IMR-90 (cell line): ENCODE results near the gene XPNPEP2. TPM values are rescaled to one million over a fixed set of nuclear protein-coding genes. Genes with fewer than 3 reads are reported as not detected.

Experiments used
- ATAC-seq: fragments of 200-7000 bp; cut with Tn5 transposase; 2 replicates; pipeline ENCODE4 v1.9.1; 2020; ENCODE audit warnings: low read depth, mild to moderate bottlenecking, moderate library complexity
- BruUV-seq: library from RNA; stranded (reverse); fragments of 400-500 nt; replicated peaks from 2 replicates; lab custom pipeline; 2021; lab: Mats Ljungman, UMichigan
- CTCF ChIA-PET: fragments of 300-600 bp; formaldehyde crosslinking; extraction: SDS; loops from one replicate; lab custom pipeline; 2021; ENCODE audit warnings: antibody characterized with exemption; lab: Yijun Ruan, JAX
- POLR2A ChIA-PET: fragments of 300-600 bp; sonication (Branson Sonifier 250); formaldehyde crosslinking; loops from one replicate; lab custom pipeline; 2022; ENCODE audit warnings: antibody characterized with exemption; ENCODE audit not compliant: unreplicated experiment; lab: Charles Lee
- DNase-seq: peaks from one replicate; pipeline ENCODE4 v3.0.0; 2013
- H2AFZ ChIP-seq: replicated peaks from 2 replicates; pipeline ENCODE3; 2013; ENCODE audit warnings: low read length, mild to moderate bottlenecking; ENCODE audit not compliant: poor library complexity
- H2AK5ac ChIP-seq: 2 replicates; pipeline ENCODE4 v1.6.1; 2013; ENCODE audit warnings: low read depth, low read length, inconsistent platforms
- H2AK9ac ChIP-seq: replicated peaks from 2 replicates; pipeline ENCODE3; 2013; ENCODE audit warnings: mild to moderate bottlenecking, low read depth, low read length, moderate library complexity; ENCODE audit not compliant: poor library complexity
- H2BK120ac ChIP-seq: 2 replicates; pipeline ENCODE4 v1.6.1; 2013; ENCODE audit warnings: low read depth, low read length, inconsistent platforms
- H2BK15ac ChIP-seq: 3 replicates; pipeline ENCODE4 v1.6.1; 2013; ENCODE audit warnings: low read depth, low read length, inconsistent platforms
- H2BK20ac ChIP-seq: 2 replicates; pipeline ENCODE4 v1.6.1; 2013; ENCODE audit warnings: low read depth, mild to moderate bottlenecking, inconsistent platforms, low read length, moderate library complexity
- H2BK5ac ChIP-seq: 2 replicates; pipeline ENCODE4 v1.6.1; 2013; ENCODE audit warnings: mild to moderate bottlenecking, low read depth, low read length, inconsistent platforms; ENCODE audit not compliant: poor library complexity, severe bottlenecking
- H3K14ac ChIP-seq: replicated peaks from 2 replicates; pipeline ENCODE4 v1.6.1; 2013; ENCODE audit warnings: low read depth, low read length, inconsistent platforms
- H3K18ac ChIP-seq: 2 replicates; pipeline ENCODE4 v1.6.1; 2013; ENCODE audit warnings: low read depth, low read length, control low read depth
- H3K23ac ChIP-seq: 2 replicates; pipeline ENCODE4 v1.6.1; 2013; ENCODE audit warnings: low read depth, low read length, inconsistent platforms
- H3K27ac ChIP-seq: 2 replicates; pipeline ENCODE4 v1.5.1; 2013; ENCODE audit warnings: mild to moderate bottlenecking, control low read depth, low read length; ENCODE audit not compliant: insufficient read depth
- H3K27me3 ChIP-seq: 2 replicates; pipeline ENCODE4 v1.6.1; 2013; ENCODE audit warnings: low read length; ENCODE audit not compliant: control insufficient read depth, insufficient read depth
- H3K36me3 ChIP-seq: 2 replicates; pipeline ENCODE4 v1.6.1; 2013; ENCODE audit warnings: low read length, mixed read lengths; ENCODE audit not compliant: control insufficient read depth, insufficient read depth
- H3K4ac ChIP-seq: 2 replicates; pipeline ENCODE4 v1.6.1; 2013; ENCODE audit warnings: low read depth, low read length, inconsistent platforms
- H3K4me1 ChIP-seq: 2 replicates; pipeline ENCODE4 v1.6.1; 2013; ENCODE audit warnings: low read length, mixed read lengths; ENCODE audit not compliant: control insufficient read depth, insufficient read depth
- H3K4me2 ChIP-seq: 2 replicates; pipeline ENCODE4 v1.6.1; 2013; ENCODE audit warnings: low read depth, mild to moderate bottlenecking, control low read depth, low read length, moderate library complexity
- H3K4me3 ChIP-seq: 2 replicates; pipeline ENCODE4 v1.5.1; 2013; ENCODE audit warnings: low read depth, mild to moderate bottlenecking, control low read depth, low read length, moderate library complexity; ENCODE audit not compliant: insufficient read depth
- H3K56ac ChIP-seq: 2 replicates; pipeline ENCODE4 v1.6.1; 2013; ENCODE audit warnings: low read length, inconsistent platforms; ENCODE audit not compliant: insufficient read depth; ENCODE audit errors: extremely low read depth
- H3K79me1 ChIP-seq, 2 experiments: 2 replicates each; pipeline ENCODE4 v1.6.1; 2013; ENCODE audit warnings: low read length in 2 of 2, inconsistent platforms in 1 of 2, low read depth in 1 of 2
- H3K9ac ChIP-seq: 2 replicates; pipeline ENCODE4 v1.6.1; 2013; ENCODE audit warnings: low read depth, low read length, control low read depth
- H3K9me1 ChIP-seq: 2 replicates; pipeline ENCODE4 v1.6.1; 2013; ENCODE audit warnings: low read length, inconsistent platforms; ENCODE audit not compliant: insufficient read depth
- H3K9me3 ChIP-seq: 2 replicates; pipeline ENCODE4 v1.6.1; 2013; ENCODE audit warnings: low read length; ENCODE audit not compliant: control insufficient read depth, insufficient read depth
- H4K20me1 ChIP-seq: 2 replicates; pipeline ENCODE4 v1.6.1; 2013; ENCODE audit warnings: low read length, inconsistent platforms; ENCODE audit not compliant: insufficient read depth
- H4K5ac ChIP-seq: 2 replicates; pipeline ENCODE4 v1.6.1; 2013; ENCODE audit warnings: mild to moderate bottlenecking, low read depth, low read length, control low read depth
- H4K8ac ChIP-seq, 2 experiments: 2 replicates each; pipeline ENCODE4 v1.6.1; 2013; ENCODE audit warnings: low read depth in 2 of 2, low read length in 2 of 2, control low read depth in 1 of 2, inconsistent platforms in 1 of 2
- H4K91ac ChIP-seq: 2 replicates; pipeline ENCODE4 v1.6.1; 2013; ENCODE audit warnings: low read depth, low read length, inconsistent platforms; ENCODE audit not compliant: insufficient read depth
- BHLHE40 ChIP-seq: fragments of 150-350 bp; IDR thresholded peaks from 2 replicates; pipeline ENCODE4 v1.6.1; 2016; ENCODE audit warnings: mild to moderate bottlenecking, low read depth, low read length
- CEBPB ChIP-seq: IDR thresholded peaks from 2 replicates; pipeline ENCODE4 v1.6.1; 2012; ENCODE audit warnings: low read depth, low read length, improper control_type of control experiment
- MAFK ChIP-seq: IDR thresholded peaks from 2 replicates; pipeline ENCODE4 v1.6.1; 2012; ENCODE audit warnings: low read depth, low read length, improper control_type of control experiment
- MAZ ChIP-seq: IDR thresholded peaks from 2 replicates; pipeline ENCODE4 v1.6.1; 2012; ENCODE audit warnings: low read depth, mild to moderate bottlenecking, low read length, improper control_type of control experiment, moderate library complexity, borderline replicate concordance
- MXI1 ChIP-seq: IDR thresholded peaks from 2 replicates; pipeline ENCODE4 v1.6.1; 2012; ENCODE audit warnings: low read depth, mild to moderate bottlenecking, low read length, moderate library complexity, borderline replicate concordance
- NFE2L2 ChIP-seq: fragments of 150-350 bp; IDR thresholded peaks from 2 replicates; pipeline ENCODE4 v1.6.1; 2016; ENCODE audit warnings: low read depth, mild to moderate bottlenecking, low read length
- POLR2A ChIP-seq: IDR thresholded peaks from 2 replicates; pipeline ENCODE4 v1.6.1; 2012; ENCODE audit warnings: mild to moderate bottlenecking, low read depth, low read length
- RAD21 ChIP-seq: IDR thresholded peaks from 2 replicates; pipeline ENCODE4 v1.6.1; 2012; ENCODE audit warnings: low read length, improper control_type of control experiment
- RCOR1 ChIP-seq: IDR thresholded peaks from 2 replicates; pipeline ENCODE4 v1.6.1; 2012; ENCODE audit warnings: mild to moderate bottlenecking, low read length, improper control_type of control experiment; ENCODE audit not compliant: insufficient replicate concordance
- RFX5 ChIP-seq: IDR thresholded peaks from 2 replicates; pipeline ENCODE4 v1.8.0; 2012; ENCODE audit warnings: low read depth, mild to moderate bottlenecking, low read length, moderate library complexity
- WGBS, 2 experiments: methylation state at CpG; one replicate each; pipeline versions ENCODE4 v1.1.5 to v1.1.7; 2013; ENCODE audit warnings: missing lambda C conversion rate in 2 of 2; ENCODE audit not compliant: insufficient read length in 1 of 2; ENCODE audit errors: extremely low coverage in 2 of 2; 5-methylcytosine and 5-hydroxymethylcytosine counted together
- dilution Hi-C: fragments of 300-500 bp; cut with HindIII; formaldehyde crosslinking; loops from one replicate; pipeline ENCODE4 v1.14.3; 2018; ENCODE audit warnings: low sequenced_read_pairs; ENCODE audit not compliant: unreplicated experiment
- in situ Hi-C: fragments of 300-500 bp; cut with MboI; formaldehyde crosslinking; loops from 3 replicates; pipeline ENCODE4 v1.14.3; 2019; ENCODE audit warnings: low sequenced_read_pairs, inconsistent platforms, mixed read lengths
- intact Hi-C: fragments of 100-400 bp; cut with micrococcal nuclease; formaldehyde crosslinking; loops from 2 replicates; pipeline ENCODE4 v1.10.0; 2022
- polyA plus RNA-seq, 3 experiments: library from polyadenylated mRNA; depleted of rRNA; stranded (reverse); fragments of >200 nt; gene quantifications; 2 replicates each; pipeline ENCODE4 v1.2.3, GENCODE V29; 2012; ENCODE audit warnings: low replicate concordance in 1 of 3
- total RNA-seq: library from RNA; depleted of rRNA; stranded (reverse); fragments of >200 nt; gene quantifications from 2 replicates; pipeline ENCODE4 v1.2.3, GENCODE V29; 2012
- TF ChIP-seq, protein P1 (sequence below): conservative IDR thresholded peaks from 2 replicates; pipeline ENCODE4 v1.5.1; 2012; ENCODE audit warnings: mild to moderate bottlenecking, low read depth, low read length, improper control_type of control experiment
- TF ChIP-seq, protein P2 (sequence below): fragments of 150-350 bp; IDR thresholded peaks from 2 replicates; pipeline ENCODE4 v1.6.1; 2016; ENCODE audit warnings: low read depth, mild to moderate bottlenecking, low read length, moderate library complexity, borderline replicate concordance

The XPNPEP2 gene
- total and polyA plus RNA-seq, 2 of the 4 experiments (the other 2 are of a cell fraction) = under 0.01 to 0.07 TPM

GRCh38 chrX:129746557-129747470 lies 8.0 kb downstream of the XPNPEP2 start (continued):
- TF ChIP-seq MAZ = no peak

DNA sequence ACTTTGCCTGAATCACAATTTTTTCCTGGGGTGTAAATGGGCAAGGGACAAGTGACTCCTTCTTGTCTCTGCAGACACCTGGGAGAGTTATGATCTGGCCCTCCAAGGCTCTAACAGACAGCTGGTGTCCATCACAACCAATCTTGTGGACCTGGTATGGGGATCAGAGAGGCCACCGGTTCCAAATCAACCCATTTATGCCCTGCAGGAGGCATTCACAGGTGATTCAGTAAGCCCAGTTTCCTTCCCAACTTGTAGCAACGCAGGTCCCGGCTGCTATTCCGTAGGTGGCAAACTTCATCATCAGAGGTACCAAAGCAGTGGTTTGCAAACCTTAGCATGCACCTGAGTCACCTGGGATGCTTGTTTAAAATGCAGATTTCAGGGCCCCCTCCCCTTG lies 8.8 kb downstream of the XPNPEP2 start:
- intact Hi-C loops = no loop called here
- dilution Hi-C loops = no loop called here
- CTCF ChIA-PET = no interaction called here

More for the DNA sequence above, 8.8 kb downstream of the XPNPEP2 start:
- ATAC-seq = no peak
- TF ChIP-seq, protein P1, sequence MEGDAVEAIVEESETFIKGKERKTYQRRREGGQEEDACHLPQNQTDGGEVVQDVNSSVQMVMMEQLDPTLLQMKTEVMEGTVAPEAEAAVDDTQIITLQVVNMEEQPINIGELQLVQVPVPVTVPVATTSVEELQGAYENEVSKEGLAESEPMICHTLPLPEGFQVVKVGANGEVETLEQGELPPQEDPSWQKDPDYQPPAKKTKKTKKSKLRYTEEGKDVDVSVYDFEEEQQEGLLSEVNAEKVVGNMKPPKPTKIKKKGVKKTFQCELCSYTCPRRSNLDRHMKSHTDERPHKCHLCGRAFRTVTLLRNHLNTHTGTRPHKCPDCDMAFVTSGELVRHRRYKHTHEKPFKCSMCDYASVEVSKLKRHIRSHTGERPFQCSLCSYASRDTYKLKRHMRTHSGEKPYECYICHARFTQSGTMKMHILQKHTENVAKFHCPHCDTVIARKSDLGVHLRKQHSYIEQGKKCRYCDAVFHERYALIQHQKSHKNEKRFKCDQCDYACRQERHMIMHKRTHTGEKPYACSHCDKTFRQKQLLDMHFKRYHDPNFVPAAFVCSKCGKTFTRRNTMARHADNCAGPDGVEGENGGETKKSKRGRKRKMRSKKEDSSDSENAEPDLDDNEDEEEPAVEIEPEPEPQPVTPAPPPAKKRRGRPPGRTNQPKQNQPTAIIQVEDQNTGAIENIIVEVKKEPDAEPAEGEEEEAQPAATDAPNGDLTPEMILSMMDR = no peak
- TF ChIP-seq RFX5 = no peak
- TF ChIP-seq MAZ = no peak
- TF ChIP-seq RCOR1 = no peak
- no peak for TF ChIP-seq BHLHE40
- TF ChIP-seq MAFK = no peak
- TF ChIP-seq POLR2A = no peak
- TF ChIP-seq RAD21 = no peak
- TF ChIP-seq, protein P2, sequence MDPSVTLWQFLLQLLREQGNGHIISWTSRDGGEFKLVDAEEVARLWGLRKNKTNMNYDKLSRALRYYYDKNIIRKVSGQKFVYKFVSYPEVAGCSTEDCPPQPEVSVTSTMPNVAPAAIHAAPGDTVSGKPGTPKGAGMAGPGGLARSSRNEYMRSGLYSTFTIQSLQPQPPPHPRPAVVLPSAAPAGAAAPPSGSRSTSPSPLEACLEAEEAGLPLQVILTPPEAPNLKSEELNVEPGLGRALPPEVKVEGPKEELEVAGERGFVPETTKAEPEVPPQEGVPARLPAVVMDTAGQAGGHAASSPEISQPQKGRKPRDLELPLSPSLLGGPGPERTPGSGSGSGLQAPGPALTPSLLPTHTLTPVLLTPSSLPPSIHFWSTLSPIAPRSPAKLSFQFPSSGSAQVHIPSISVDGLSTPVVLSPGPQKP = no peak
- TF ChIP-seq MXI1 = no peak
- TF ChIP-seq CEBPB = no peak
- no peak for TF ChIP-seq NFE2L2
- Histone ChIP-seq H4K91ac (no peak overlapping the region), H2BK20ac (no peak overlapping the region), H4K5ac (no peak overlapping the region), H3K56ac (no peak overlapping the region), H3K4ac (no peak overlapping the region), H2BK5ac (no peak overlapping the region), H4K8ac (no peak overlapping the region), H2AK5ac (no peak overlapping the region), H2AFZ (no peak overlapping the region), H3K4me1 (no peaks in the 10 kb centered on the region; the same call in 1 of the 2 replicates), H3K4me3 (no peak overlapping the region), H3K4me2 (no peak overlapping the region), H3K9ac (no peak overlapping the region), H3K23ac (no peak overlapping the region), H2BK120ac (no peak overlapping the region), H3K79me1 (no peaks in the 10 kb centered on the region), H3K27me3 (peaks cover 22% of the 10 kb centered on the region), H3K9me1 (no peaks in the 10 kb centered on the region; the same call in 1 of the 2 replicates), H2AK9ac (no peak overlapping the region), H4K20me1 (no peaks in the 10 kb centered on the region), H3K18ac (no peak overlapping the region), H2BK15ac (no peak overlapping the region), H3K27ac (no peak overlapping the region), H3K36me3 (no peaks in the 10 kb centered on the region), H3K9me3 (no peaks in the 10 kb centered on the region), H3K14ac (no peak overlapping the region)
- 93% methylated on average over 3 of the region's 4 CpGs; no CpG with 5 or more reads in 1 of the 2 experiments for WGBS, 2 experiments
- no peak for DNase-seq
- in situ Hi-C loops = no loop called here
- BruUV-seq = no TSS peak
- POLR2A ChIA-PET = no interaction called here
